ENCODE results near the gene TACC2. TPM values are rescaled to one million over a fixed set of nuclear protein-coding genes. Genes with fewer than 3 reads are reported as not detected.

Gene TACC2
- total and polyA plus RNA-seq, 9 of the 15 experiments (the other 6 are each of a cell fraction or from before 2014, with no cell fraction given): under 0.01 to 0.35 (median 0.03) TPM; not detected in 6

- BruUV-seq (replicated peaks): no TSS peak
- H3K4me3 ChIP-seq: no peak overlapping the region
- H3K36me3 ChIP-seq (ENCODE audit: control insufficient read depth, insufficient read depth, low read length): no peaks in the 10 kb centered on the region
- H3K4me2 ChIP-seq (ENCODE audit: insufficient read depth, low read length): no peak overlapping the region
- FAIRE-seq: no peak
- ChIA-PET CTCF (ENCODE audit: low intra/inter-chr PET ratio) (no interaction called here), POLR2A (no interaction called here)
- DNase-seq (ENCODE audit: extremely low read depth in 1 of 4, low spot score in 3 of 4): no peak
- no peak overlapping the region for H3K27ac ChIP-seq (ENCODE audit: extremely low read depth, low read depth, low read length)
- no peaks in the 10 kb centered on the region for H3K4me1 ChIP-seq (replicated peaks in 1 of 2; ENCODE audit: control insufficient read depth in 2 of 2, insufficient read depth in 2 of 2, low read length in 2 of 2)
- no peak overlapping the region for H2AFZ ChIP-seq (ENCODE audit: low read depth, low read length)
- no peak overlapping the region for H3K9ac ChIP-seq (ENCODE audit: insufficient read depth in 1 of 2, low read depth in 2 of 2, low read length in 2 of 2)
- H3K79me2 ChIP-seq (ENCODE audit: control insufficient read depth, insufficient read depth, low read length): no peaks in the 10 kb centered on the region
- ATAC-seq: no peak
- WGBS (ENCODE audit: insufficient coverage, low coverage, missing lambda C conversion rate): 3% methylated on average over 5 of the region's 5 CpGs
- H3K27me3 ChIP-seq (ENCODE audit: control insufficient read depth in 2 of 2, insufficient read depth in 2 of 2, low read length in 2 of 2): peaks cover 5 to 35% of the 10 kb centered on the region in 2 experiments; a peak in 4 of 5 replicates
- H3K9me1 ChIP-seq (ENCODE audit: control insufficient read depth, insufficient read depth, low read length): no peaks in the 10 kb centered on the region
- H4K20me1 ChIP-seq (replicated peaks; ENCODE audit: control insufficient read depth, insufficient read depth, low read length): no peaks in the 10 kb centered on the region; the same call in 1 of the 2 replicates
- no peak for TF ChIP-seq ZSCAN29 (IDR thresholded peaks at IDR 0.05)
- TF ChIP-seq PCBP1 (IDR thresholded peaks at IDR 0.05; ENCODE audit: low read depth, low read length, poor library complexity, severe bottlenecking): no peak
- TF ChIP-seq NR3C1 (CRISPR knock-in tag; IDR thresholded peaks at IDR 0.05): no peak
- TF ChIP-seq POLR2AphosphoS2 (IDR thresholded peaks at IDR 0.05; ENCODE audit: low read length): no peak
- no peak for TF ChIP-seq SMARCA5 (IDR thresholded peaks at IDR 0.05)
- no peak for TF ChIP-seq COPS2 (conservative IDR thresholded peaks at IDR 0.05)
- TF ChIP-seq SREBF2 (CRISPR knock-in tag; IDR thresholded peaks at IDR 0.05): no peak
- TF ChIP-seq MCM3 (IDR thresholded peaks at IDR 0.05): no peak
- no peak for TF ChIP-seq ZBED1 (IDR thresholded peaks at IDR 0.05)
- no peak for TF ChIP-seq PHF20 (IDR thresholded peaks at IDR 0.05; ENCODE audit: partially characterized antibody)
- TF ChIP-seq ZNF436 (CRISPR knock-in tag; IDR thresholded peaks at IDR 0.05): no peak
- intact Hi-C loops (cut with micrococcal nuclease) (no loop called here), in situ Hi-C loops (cut with MboI) (no loop called here)
- no peaks in the 10 kb centered on the region for H3K9me3 ChIP-seq (replicated peaks; ENCODE audit: control insufficient read depth, insufficient read depth, low read depth, low read length)
Observed at GRCh38 chr10:122121059-122121458, 132.1 kb downstream of the TACC2 start.
